ENCODE data around the gene SAMM50.

DNA sequence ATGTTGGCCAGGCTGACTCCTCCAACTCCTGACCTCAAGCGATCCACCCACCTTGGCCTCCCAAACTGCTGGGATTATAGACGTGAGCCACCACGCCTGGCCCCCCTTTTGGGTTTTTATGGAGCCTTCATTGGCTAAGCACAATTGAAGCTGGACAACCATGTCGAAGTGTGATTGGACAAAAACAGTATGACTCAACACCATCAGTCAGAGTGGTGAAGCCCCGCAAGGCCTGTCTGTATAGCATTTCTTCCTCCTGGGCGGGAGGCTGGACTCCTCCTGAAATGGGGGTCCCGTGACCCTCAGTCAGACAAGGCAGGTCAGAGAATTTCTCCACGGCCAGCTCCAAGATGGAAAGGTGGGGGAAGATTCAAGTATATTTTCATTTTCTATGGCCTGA is 65.7 kb downstream of the SAMM50 start:
- TF ChIP-seq POLR2A (IDR thresholded peaks at IDR 0.05; ENCODE audit: low read depth, low read length) (no peak), POLR2AphosphoS5 (IDR thresholded peaks at IDR 0.05; ENCODE audit: low read depth, low read length) (no peak), TAF1 (IDR thresholded peaks at IDR 0.05; ENCODE audit: borderline replicate concordance, low read depth, low read length) (no peak)
